HG03175 (cell line): Measurements from ENCODE around the gene PCDHGB4.
"Not testable (repeated sequence)": the region's sequence is repeated elsewhere in the genome, so short reads cannot be mapped to it uniquely, and the experiment has no call there.

Experiments
- ATAC-seq: cut with Tn5 transposase; IDR thresholded peaks from one replicate; pipeline ENCODE4 v1.9.1; 2021; ENCODE audit warnings: mild to moderate bottlenecking, moderate library complexity; ENCODE audit not compliant: unreplicated experiment

PCDHGB4 gene

DNA sequence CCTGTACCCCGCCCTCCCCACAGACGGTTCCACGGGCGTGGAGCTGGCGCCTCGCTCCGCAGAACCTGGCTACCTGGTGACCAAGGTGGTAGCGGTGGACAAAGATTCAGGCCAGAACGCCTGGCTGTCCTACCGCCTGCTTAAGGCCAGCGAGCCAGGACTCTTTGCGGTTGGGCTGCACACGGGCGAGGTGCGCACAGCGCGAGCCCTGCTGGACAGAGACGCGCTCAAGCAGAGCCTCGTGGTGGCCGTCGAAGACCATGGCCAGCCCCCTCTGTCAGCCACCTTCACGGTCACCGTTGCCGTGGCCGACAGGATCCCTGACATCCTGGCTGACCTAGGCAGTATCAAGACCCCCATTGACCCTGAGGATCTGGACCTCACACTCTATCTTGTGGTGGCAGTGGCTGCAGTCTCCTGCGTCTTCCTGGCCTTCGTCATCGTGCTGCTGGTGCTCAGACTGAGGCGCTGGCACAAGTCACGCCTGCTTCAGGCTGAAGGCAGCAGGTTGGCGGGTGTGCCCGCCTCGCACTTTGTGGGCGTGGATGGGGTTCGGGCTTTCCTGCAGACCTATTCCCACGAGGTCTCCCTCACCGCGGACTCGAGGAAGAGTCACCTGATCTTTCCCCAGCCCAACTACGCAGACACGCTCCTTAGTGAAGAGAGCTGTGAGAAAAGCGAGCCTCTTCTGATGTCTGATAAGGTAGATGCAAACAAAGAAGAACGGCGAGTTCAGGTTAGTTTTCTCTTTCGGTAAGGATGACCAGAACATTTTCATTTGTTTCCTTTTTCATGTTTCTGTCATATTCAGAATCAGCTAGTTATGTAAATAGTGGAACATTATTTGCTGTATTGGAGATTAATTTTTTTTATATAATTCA, 21.2 kb upstream of the PCDHGB4 start:
- ATAC-seq: no peak

GRCh38 chr5:141369994-141370848, 17.3 kb upstream of the PCDHGB4 start, which contains the start of gene PCDHGB3:
Gene PCDHGB3 (plus strand): TSS chr5:141370242. CDS start chr5:141370395, 153 bp downstream.
- ATAC-seq: peak; percentile 87

DNA sequence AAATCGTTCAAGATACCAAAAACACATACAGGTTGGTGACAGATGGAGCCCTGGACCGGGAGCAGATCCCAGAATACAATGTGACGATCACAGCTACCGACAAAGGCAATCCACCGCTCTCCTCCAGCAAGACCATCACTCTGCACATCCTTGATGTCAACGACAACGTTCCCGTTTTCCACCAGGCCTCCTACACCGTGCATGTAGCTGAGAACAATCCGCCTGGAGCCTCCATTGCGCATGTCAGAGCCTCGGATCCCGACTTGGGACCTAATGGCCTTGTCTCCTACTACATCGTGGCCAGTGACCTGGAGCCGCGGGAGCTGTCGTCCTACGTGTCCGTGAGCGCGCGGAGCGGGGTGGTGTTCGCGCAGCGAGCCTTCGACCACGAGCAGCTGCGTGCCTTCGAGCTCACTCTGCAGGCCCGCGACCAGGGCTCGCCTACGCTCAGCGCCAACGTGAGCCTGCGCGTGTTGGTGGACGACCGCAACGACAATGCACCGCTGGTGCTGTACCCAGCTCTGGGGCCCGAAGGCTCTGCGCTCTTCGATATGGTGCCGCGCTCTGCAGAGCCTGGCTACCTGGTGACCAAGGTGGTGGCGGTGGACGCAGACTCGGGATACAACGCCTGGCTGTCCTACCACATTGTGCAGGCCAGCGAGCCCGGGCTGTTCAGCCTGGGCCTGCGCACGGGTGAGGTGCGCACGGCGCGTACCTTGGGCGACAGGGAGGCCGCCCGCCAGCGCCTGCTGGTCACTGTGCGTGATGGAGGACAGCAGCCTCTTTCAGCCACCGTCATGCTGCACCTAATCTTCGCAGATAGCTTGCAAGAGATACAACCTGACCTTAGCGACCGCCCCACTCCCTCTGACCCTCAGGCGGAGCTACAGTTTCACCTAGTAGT, 15.7 kb upstream of the PCDHGB4 start:
- ATAC-seq: no peak

GRCh38 chr5:141373673-141374317, 13.7 kb upstream of the PCDHGB4 start, which contains the start of gene PCDHGA6:
Gene PCDHGA6 (plus strand): TSS chr5:141373891. CDS start chr5:141374084, 193 bp downstream.
- no peak for ATAC-seq

- no peak for ATAC-seq
Measured at GRCh38 chr5:141374627-141375026, 12.9 kb upstream of the PCDHGB4 start.

DNA sequence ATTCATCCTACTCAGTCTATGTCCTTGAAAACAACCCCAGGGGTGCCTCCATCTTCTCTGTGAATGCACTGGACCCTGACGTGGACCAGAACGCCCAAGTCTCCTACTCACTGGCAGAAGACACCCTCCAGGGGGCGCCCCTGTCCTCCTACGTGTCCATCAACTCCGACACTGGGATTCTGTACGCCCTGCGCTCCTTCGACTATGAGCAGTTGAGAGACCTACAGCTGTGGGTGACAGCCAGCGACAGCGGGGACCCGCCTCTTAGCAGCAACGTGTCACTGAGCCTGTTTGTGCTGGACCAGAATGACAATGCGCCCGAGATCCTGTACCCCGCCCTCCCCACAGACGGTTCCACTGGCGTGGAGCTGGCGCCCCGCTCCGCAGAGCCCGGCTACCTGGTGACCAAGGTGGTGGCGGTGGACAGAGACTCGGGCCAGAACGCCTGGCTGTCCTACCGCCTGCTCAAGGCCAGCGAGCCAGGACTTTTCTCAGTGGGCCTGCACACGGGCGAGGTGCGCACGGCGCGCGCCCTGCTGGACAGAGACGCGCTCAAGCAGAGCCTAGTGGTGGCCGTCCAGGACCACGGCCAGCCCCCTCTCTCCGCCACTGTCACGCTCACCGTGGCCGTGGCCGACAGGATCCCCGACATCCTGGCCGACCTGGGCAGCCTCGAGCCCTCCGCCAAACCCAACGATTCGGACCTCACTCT, 11.9 kb upstream of the PCDHGB4 start:
- ATAC-seq: not testable (repeated sequence)

DNA sequence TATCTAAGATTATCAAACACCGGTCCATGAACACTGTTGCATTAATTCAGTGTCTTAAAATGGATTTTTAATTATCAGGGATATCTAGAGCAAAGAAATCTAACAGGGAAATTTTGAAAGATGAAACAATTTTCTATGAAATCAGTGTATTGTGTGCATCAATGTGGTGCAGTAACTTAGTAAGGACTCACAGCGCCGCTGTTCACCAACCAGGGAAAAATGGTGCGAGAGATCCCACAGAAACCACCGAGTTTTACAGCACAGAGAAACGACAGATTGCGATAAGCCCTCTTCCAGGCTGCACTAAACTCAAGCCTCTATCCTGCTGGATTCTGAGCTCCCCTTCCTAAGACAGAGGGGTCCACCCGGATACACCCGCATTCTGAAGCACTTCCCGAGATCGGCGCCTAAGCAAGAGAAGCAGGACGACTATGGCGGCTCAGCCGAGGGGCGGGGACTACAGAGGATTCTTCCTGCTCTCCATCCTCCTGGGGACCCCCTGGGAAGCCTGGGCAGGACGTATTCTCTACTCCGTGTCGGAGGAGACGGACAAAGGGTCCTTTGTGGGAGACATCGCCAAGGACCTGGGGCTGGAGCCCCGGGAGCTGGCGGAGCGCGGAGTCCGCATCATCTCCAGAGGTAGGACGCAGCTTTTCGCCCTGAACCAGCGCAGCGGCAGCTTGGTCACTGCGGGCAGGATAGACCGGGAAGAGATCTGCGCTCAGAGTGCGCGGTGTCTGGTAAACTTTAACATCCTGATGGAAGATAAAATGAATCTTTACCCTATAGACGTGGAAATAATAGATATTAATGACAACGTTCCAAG, 4.8 kb upstream of the PCDHGB4 start, which contains the start of gene PCDHGA7:
Gene PCDHGA7, plus strand, starts transcription at position 274 of the 826 bp plus-strand sequence. Its CDS starts 158 bp downstream, at position 432.
- no peak for ATAC-seq

DNA sequence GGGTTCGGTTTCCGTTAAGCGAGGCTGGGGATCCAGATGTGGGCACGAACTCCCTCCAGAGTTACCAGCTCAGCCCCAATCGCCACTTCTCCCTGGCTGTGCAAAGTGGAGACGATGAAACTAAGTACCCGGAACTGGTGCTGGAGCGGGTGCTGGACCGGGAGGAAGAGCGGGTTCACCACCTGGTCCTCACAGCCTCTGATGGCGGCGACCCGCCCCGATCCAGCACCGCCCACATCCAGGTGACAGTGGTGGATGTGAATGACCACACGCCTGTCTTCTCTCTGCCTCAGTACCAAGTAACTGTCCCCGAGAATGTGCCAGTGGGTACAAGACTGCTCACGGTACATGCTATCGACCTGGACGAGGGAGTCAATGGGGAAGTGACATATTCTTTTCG, 4.2 kb upstream of the PCDHGB4 start:
- ATAC-seq: no peak

GRCh38 chr5:141384471-141385267, 2.8 kb upstream of the PCDHGB4 start:
- ATAC-seq: no peak

- no peak for ATAC-seq
Measured at GRCh38 chr5:141388661-141389060, 1.2 kb downstream of the PCDHGB4 start.

DNA sequence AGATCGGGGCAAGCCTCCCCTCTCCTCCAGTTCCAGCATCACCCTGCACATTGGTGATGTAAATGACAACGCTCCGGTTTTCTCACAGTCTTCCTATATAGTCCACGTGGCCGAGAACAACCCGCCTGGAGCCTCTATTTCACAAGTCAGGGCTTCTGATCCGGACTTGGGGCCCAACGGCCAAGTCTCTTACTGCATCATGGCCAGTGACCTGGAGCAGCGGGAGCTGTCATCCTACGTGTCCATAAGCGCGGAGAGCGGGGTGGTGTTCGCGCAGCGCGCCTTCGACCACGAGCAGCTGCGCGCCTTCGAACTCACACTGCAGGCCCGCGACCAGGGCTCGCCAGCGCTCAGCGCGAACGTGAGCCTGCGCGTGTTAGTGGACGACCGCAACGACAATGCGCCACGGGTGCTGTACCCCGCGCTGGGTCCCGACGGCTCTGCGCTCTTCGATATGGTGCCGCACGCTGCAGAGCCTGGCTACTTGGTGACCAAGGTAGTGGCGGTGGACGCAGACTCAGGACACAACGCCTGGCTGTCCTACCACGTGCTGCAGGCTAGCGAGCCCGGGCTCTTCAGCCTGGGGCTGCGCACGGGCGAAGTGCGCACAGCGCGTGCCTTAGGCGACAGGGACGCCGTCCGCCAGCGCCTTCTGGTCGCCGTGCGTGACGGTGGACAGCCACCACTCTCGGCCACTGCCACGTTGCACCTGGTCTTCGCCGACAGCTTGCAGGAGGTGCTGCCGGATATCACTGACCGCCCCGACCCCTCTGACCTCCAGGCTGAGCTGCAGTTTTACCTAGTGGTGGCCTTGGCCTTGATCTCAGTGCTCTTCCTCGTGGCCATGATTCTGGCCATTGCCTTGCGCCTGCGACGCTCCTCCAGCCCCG, 1.9 kb downstream of the PCDHGB4 start:
- ATAC-seq: no peak

DNA sequence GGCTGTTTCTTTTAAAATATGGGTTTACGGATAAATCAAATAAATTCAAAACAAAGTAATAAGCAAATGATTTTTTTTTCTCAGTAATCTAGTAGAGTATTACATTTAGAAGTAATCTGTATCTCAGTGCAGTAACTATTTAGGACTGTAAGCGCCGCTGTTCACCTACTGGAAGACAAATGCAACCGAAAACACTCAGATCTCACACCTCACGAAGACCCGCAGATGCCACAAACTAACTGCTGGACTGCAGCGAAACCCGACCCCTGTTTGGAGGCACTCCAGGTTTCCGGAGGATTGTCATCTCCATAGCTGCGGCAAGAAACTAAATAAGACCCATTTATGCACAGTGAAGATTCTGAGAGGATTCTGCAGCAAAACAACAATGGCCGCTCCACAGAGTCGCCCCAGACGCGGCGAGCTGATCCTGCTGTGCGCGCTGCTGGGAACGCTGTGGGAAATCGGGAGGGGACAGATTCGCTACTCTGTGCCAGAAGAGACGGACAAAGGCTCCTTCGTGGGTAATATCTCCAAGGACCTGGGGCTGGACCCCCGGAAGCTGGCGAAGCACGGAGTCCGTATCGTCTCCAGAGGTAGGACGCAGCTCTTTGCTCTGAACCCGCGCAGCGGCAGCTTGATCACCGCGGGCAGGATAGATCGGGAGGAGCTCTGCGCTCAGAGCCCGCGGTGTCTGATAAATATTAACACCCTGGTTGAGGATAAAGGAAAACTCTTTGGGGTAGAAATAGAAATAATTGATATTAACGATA, 5.1 kb downstream of the PCDHGB4 start, which contains the start of gene PCDHGA8:
Gene PCDHGA8, plus strand, starts transcription at position 205 of the 770 bp plus-strand sequence. Its CDS starts 181 bp downstream, at position 386.
- ATAC-seq: no peak

DNA sequence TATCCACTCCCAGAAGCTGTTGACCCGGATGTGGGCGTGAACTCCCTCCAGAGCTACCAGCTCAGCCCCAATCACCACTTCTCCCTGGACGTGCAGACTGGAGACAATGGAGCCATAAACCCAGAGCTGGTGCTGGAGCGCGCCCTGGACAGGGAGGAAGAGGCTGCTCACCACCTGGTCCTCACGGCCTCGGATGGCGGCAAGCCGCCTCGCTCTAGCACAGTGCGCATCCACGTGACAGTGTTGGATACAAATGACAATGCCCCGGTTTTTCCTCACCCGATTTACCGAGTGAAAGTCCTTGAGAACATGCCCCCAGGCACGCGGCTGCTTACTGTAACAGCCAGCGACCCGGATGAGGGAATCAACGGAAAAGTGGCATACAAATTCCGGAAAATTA, 5.8 kb downstream of the PCDHGB4 start:
- ATAC-seq: no peak

DNA sequence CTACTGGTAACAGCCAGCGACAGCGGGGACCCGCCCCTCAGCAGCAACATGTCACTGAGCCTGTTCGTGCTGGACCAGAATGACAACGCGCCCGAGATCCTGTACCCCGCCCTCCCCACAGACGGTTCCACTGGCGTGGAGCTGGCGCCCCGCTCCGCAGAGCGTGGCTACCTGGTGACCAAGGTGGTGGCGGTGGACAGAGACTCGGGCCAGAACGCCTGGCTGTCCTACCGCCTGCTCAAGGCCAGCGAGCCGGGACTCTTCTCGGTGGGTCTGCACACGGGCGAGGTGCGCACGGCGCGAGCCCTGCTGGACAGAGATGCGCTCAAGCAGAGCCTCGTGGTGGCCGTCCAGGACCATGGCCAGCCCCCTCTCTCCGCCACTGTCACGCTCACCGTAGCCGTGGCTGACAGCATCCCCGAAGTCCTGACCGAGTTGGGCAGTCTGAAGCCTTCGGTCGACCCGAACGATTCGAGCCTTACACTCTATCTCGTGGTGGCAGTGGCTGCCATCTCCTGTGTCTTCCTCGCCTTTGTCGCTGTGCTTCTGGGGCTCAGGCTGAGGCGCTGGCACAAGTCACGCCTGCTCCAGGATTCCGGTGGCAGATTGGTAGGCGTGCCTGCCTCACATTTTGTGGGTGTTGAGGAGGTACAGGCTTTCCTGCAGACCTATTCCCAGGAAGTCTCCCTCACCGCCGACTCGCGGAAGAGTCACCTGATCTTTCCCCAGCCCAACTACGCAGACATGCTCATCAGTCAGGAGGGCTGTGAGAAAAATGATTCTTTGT, 7.1 kb downstream of the PCDHGB4 start:
- not testable (repeated sequence) for ATAC-seq
